ENCODE data around the gene RAD51D.
A peak's percentile ranks its signal among the peaks of the same experiment; 100 is the strongest.

RAD51D gene

DNA sequence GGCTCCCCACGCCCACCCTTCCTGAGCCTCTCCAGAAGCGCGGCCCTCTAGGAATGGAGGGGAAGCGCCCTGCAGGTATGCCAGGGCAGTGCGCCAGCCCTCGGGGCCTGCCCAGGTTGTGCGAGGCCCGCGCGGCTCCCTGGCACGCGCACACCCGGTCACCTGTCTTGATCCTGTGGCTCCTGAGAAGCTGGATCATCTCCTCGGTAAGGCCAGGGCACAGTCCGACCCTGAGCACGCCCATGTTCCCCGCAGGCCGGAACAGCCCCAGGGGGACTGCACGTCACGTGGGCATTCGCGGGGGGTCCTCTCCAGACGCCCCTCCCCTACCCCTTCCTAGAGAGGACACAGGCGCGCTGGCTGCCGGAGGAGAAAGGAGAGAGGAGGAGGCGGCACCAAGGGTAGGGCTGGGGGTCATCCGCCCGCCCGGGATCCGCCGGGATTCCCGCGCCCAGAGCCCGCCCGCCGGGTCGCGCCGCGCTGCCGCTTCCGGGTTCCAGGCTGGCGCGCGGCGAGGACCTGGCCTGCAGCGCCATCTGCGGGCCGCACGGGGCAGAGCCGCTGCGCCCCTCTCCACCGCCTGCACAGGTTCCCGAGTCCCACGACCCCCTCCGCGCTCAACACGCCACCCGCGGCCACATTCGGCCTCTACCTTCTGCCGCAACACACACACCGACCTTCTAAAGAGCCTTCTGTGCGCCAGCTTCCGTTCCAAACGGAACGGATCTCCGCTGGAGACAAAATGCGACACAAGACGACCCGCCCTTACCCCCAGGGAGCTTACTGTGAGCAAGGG, at the start of gene RAD51D (continued):
- TF ChIP-seq ZSCAN16 (tag by site-specific recombination; IDR thresholded peaks at IDR 0.05) (no peak), GLIS1 (tag by site-specific recombination; IDR thresholded peaks at IDR 0.05) (peak; percentile 97), ZNF768 (tag by site-specific recombination; IDR thresholded peaks at IDR 0.05) (no peak), ZFP41 (tag by site-specific recombination; IDR thresholded peaks at IDR 0.05; ENCODE audit: borderline replicate concordance) (no peak), ZXDB (tag by site-specific recombination; IDR thresholded peaks at IDR 0.05) (no peak; the same call in 1 of the 2 replicates), ZNF311 (tag by site-specific recombination; IDR thresholded peaks at IDR 0.05; ENCODE audit: borderline replicate concordance) (no peak), ZNF302 (tag by site-specific recombination; IDR thresholded peaks at IDR 0.05; ENCODE audit: low read depth) (no peak), ZBTB48 (tag by site-specific recombination; IDR thresholded peaks at IDR 0.05) (peak; percentile 87), ZNF214 (tag by site-specific recombination; IDR thresholded peaks at IDR 0.05; ENCODE audit: borderline replicate concordance) (no peak), ZNF837 (tag by site-specific recombination; IDR thresholded peaks at IDR 0.05) (no peak), SP2 (tag by site-specific recombination; IDR thresholded peaks at IDR 0.05) (peak; percentile 79), ZNF776 (tag by site-specific recombination; IDR thresholded peaks at IDR 0.05; ENCODE audit: borderline replicate concordance) (no peak), ZNF354C (tag by site-specific recombination; IDR thresholded peaks at IDR 0.05; ENCODE audit: borderline replicate concordance, low read depth) (no peak), ZBTB8A (tag by site-specific recombination; IDR thresholded peaks at IDR 0.05) (peak; percentile 87), ZNF211 (tag by site-specific recombination; IDR thresholded peaks at IDR 0.05; ENCODE audit: low read depth) (no peak), ZNF24 (tag by site-specific recombination; IDR thresholded peaks at IDR 0.05) (no peak; the same call in 1 of the 2 replicates), ZNF561 (tag by site-specific recombination; IDR thresholded peaks at IDR 0.05; ENCODE audit: borderline replicate concordance) (peak; percentile 75; the same call in 1 of the 2 replicates), PRDM1 (tag by site-specific recombination; IDR thresholded peaks at IDR 0.05) (no peak), ZFP3 (tag by site-specific recombination; IDR thresholded peaks at IDR 0.05; ENCODE audit: low read depth) (no peak; the same call in 1 of the 2 replicates), ZNF221 (tag by site-specific recombination; IDR thresholded peaks at IDR 0.05; ENCODE audit: borderline replicate concordance) (no peak), ZNF114 (tag by site-specific recombination; IDR thresholded peaks at IDR 0.05) (no peak), ZNF501 (tag by site-specific recombination; IDR thresholded peaks at IDR 0.05) (0 out of 2 replicates have a peak, but pooled peaks have one; percentile 35), ZNF785 (tag by site-specific recombination; IDR thresholded peaks at IDR 0.05) (no peak), ZNF596 (tag by site-specific recombination; IDR thresholded peaks at IDR 0.05) (0 out of 2 replicates have a peak, but pooled peaks have one; percentile 25), SP7 (tag by site-specific recombination; IDR thresholded peaks at IDR 0.05) (peak; percentile 77), ZNF548 (tag by site-specific recombination; IDR thresholded peaks at IDR 0.05) (no peak)
- TF ChIP-seq, protein P1, sequence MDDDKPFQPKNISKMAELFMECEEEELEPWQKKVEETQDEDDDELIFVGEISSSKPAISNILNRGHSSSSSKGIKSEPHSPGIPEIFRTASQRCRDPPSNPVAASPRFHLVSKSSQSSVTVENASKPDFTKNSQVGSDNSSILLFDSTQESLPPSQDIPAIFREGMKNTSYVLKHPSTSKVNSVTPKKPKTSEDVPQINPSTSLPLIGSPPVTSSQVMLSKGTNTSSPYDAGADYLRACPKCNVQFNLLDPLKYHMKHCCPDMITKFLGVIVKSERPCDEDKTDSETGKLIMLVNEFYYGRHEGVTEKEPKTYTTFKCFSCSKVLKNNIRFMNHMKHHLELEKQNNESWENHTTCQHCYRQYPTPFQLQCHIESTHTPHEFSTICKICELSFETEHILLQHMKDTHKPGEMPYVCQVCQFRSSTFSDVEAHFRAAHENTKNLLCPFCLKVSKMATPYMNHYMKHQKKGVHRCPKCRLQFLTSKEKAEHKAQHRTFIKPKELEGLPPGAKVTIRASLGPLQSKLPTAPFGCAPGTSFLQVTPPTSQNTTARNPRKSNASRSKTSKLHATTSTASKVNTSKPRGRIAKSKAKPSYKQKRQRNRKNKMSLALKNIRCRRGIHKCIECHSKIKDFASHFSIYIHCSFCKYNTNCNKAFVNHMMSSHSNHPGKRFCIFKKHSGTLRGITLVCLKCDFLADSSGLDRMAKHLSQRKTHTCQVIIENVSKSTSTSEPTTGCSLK (tag by site-specific recombination; IDR thresholded peaks at IDR 0.05): no peak
- TF ChIP-seq, protein P2, sequence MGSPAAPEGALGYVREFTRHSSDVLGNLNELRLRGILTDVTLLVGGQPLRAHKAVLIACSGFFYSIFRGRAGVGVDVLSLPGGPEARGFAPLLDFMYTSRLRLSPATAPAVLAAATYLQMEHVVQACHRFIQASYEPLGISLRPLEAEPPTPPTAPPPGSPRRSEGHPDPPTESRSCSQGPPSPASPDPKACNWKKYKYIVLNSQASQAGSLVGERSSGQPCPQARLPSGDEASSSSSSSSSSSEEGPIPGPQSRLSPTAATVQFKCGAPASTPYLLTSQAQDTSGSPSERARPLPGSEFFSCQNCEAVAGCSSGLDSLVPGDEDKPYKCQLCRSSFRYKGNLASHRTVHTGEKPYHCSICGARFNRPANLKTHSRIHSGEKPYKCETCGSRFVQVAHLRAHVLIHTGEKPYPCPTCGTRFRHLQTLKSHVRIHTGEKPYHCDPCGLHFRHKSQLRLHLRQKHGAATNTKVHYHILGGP (tag by site-specific recombination; IDR thresholded peaks at IDR 0.05): peak; percentile 74
- TF ChIP-seq, protein P3, sequence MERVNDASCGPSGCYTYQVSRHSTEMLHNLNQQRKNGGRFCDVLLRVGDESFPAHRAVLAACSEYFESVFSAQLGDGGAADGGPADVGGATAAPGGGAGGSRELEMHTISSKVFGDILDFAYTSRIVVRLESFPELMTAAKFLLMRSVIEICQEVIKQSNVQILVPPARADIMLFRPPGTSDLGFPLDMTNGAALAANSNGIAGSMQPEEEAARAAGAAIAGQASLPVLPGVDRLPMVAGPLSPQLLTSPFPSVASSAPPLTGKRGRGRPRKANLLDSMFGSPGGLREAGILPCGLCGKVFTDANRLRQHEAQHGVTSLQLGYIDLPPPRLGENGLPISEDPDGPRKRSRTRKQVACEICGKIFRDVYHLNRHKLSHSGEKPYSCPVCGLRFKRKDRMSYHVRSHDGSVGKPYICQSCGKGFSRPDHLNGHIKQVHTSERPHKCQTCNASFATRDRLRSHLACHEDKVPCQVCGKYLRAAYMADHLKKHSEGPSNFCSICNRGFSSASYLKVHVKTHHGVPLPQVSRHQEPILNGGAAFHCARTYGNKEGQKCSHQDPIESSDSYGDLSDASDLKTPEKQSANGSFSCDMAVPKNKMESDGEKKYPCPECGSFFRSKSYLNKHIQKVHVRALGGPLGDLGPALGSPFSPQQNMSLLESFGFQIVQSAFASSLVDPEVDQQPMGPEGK (tag by site-specific recombination; IDR thresholded peaks at IDR 0.05): peak; percentile 97
- TF ChIP-seq, protein P4, sequence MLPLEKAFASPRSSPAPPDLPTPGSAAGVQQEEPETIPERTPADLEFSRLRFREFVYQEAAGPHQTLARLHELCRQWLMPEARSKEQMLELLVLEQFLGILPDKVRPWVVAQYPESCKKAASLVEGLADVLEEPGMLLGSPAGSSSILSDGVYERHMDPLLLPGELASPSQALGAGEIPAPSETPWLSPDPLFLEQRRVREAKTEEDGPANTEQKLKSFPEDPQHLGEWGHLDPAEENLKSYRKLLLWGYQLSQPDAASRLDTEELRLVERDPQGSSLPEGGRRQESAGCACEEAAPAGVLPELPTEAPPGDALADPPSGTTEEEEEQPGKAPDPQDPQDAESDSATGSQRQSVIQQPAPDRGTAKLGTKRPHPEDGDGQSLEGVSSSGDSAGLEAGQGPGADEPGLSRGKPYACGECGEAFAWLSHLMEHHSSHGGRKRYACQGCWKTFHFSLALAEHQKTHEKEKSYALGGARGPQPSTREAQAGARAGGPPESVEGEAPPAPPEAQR (tag by site-specific recombination; IDR thresholded peaks at IDR 0.05): no peak
- TF ChIP-seq, protein P5, sequence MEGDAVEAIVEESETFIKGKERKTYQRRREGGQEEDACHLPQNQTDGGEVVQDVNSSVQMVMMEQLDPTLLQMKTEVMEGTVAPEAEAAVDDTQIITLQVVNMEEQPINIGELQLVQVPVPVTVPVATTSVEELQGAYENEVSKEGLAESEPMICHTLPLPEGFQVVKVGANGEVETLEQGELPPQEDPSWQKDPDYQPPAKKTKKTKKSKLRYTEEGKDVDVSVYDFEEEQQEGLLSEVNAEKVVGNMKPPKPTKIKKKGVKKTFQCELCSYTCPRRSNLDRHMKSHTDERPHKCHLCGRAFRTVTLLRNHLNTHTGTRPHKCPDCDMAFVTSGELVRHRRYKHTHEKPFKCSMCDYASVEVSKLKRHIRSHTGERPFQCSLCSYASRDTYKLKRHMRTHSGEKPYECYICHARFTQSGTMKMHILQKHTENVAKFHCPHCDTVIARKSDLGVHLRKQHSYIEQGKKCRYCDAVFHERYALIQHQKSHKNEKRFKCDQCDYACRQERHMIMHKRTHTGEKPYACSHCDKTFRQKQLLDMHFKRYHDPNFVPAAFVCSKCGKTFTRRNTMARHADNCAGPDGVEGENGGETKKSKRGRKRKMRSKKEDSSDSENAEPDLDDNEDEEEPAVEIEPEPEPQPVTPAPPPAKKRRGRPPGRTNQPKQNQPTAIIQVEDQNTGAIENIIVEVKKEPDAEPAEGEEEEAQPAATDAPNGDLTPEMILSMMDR (tag by site-specific recombination; IDR thresholded peaks at IDR 0.05): peak; percentile 97
